T-helper 1 cell (primary cell): ENCODE measurements around the gene GPRIN2.

Experiments
- DNase-seq, 5 donors: peaks; one replicate each; pipeline ENCODE4 v3.0.0-alpha.2; 2012 to 2020

GPRIN2 gene

DNA sequence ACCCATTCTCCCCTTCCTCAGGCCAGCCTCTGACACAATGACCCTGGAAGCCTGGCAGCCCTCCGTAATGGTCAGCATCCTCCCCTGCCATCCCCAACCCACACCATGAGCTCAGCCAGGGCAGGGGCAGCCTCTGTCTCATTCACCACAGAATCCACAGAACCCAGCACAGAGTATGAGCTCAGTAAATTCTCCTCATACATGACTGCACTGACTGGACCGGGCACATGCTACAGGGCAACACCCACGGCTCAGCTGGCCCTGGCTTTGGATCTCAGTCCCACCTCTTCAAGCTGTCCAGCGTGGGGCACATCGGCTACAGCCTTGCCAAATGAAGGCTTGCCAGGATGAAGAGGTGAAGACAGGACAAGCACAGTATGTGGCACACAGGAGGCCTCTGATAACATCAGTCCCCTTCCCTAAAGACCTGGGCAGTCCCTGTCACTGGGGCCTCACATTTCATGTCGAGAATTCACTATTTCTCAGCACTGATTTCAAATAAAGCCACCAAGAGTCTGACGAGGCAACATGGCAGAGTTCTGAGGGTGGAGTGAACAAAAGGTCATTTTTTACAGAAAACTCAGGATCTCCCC is 7.9 kb downstream of the GPRIN2 start:
- DNase-seq: no peak

DNA sequence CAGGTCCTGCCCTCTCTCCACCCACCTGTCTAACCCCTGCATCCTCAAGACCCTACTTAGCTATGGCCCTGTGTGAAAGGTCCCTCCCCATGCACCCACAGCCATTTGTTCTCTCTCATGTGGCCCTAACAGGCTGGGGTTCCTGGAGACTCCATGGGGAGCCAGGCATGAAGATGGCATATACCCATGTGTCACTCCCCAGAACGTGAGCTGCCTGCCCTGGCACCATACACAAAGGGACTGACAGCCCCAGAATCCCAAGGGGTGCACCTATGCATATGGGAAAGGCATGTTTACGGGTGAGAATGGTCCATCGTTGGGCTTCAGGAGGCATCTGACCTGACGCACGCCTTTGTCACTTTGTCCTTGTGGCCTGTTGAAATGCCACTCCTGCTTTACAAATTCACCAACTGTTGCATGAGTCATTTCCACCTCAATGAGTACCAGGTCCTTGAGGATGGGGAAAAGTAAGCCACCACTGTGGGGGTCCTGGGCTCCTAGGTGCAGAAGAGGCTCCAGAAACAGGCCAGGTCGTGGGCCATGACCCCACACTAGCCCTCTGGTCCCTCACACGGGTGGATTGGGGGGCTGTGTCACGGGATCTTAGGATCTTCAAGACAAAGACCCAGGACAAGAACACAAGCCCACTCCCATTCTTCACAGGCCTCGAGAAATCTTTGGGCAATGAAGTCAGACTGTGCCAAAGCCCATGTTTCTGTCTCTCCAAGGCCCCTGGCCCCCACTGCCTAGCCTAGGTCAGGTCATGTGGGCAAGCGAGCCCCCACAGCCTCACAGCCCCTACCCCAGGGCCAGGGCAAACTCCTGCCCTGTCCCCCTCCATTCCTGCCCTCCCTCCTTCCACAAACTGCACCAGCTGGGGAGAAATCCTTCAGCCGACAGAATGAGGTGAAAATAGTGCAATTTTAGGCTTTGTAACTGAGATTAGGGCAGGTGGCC is 8.6 kb downstream of the GPRIN2 start:
- DNase-seq: no peak

DNA sequence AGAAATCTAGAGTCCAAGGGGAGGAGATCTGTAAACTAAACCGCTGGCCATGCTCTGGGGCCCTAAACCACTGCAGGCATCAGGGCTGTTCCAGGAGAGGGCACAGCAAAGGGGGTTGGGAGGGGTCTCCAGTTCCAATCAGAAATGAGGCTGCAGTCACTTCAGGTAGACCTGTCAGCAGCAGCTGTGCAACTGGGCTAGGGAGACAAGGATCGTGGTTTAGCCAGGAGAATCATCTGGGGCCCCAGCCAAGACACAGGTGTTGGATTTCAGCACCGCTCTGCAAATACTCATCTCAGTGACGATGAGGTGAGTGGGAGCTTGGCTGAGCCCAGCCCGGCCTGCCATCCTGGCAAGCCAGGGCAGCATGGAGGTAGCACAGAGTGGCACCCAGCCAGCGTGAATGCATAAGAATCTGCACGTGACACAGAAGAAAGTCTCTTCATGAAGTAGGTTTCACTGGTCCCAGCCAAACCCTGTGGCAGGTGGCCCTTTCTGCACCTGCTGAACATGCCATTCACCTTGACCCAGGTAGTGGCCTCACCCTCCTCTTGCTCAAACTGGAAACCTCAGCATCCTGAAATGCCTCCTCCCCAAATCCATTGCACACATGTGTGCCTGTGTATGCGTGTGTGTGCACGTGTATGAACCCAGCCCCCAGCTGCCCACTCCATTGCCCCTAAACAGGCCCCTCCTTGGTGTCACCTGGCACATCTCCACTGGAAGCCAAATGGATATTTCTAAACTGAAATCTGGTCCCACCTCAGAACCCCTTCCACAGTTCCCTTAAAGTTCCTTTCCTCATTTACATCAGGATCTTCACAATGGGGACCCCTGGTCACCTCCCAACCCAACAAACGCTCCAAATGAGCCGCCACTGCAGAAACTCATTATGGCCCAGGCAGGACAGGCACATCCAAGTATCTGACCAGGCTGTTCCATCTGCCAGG is 9.6 kb downstream of the GPRIN2 start:
- peak in 1 of 5 donors; percentile 8 for DNase-seq

DNA sequence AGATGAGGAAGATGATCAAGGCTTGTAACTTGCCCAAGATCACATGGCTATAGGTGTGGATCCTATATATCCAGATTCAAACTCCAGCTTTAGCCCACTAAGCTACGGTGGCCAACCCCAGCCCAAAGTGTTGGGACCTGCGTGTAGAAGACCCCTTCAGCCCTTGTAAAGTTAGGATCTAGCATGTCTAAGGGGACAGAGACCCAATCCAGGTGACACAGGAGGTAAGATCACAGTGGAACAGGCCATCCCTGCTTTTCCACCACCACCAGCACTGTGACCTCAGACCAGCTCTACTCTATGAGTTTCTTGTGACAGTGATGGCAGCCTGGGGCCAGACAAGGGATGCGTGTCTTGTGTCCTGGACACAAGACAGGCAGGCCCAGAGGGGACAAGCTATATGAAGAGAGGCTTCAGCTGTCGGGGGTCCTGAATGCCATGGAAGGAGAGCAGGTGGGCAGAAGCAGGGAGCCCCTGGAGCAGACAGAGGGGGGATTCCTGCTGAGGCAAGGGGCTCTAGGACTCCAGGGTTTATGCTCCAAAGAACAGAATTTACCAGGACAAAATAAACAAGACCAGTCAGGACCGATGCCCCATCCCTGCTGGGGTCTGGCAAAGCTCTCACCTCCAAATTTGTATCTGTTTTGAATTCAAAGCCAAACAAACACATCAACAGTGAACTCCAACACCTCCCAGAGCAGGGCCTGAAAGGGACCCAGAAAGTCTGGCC is 10.4 kb downstream of the GPRIN2 start:
- DNase-seq: peak in 1 of 5 donors; percentile 10

DNA sequence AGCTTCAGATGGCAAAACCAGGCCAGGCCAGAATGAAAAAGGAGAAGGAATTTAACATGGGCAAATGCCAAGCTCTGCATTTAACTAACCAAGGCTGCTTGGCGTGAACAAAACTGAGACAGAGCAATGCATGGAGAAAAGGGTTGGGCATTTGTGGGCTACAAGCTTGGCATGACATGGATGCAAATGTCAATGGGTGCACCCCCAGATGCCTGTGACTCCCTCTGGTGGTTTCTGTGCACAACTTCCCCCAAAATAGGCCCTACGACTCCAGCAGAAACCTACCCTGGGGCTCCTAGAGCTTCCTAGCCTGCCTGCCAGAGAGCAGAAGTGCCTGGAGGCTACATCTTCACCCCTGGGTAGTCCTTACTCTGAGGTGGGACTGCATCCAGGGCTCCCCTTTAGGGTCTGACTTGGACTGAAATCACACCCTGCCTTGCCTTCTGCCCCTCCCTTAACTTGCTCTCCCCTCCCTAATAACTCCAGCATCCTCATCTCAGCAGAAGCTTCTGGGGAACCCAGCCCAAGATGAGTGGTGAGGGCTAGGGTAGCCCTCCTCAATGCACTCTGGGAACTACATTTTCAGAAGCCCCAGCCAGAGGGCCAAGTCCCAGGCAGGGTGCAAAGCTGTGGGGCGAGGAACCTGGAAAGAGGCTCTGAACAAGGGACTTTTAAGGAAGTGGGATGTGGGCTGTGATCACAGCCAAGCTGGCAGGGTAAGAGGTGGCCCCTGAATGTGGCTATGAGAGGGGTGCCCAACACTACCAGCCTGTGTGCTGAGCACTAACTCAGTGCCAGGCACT is 11.3 kb downstream of the GPRIN2 start:
- DNase-seq: peak in 1 of 5 donors; percentile 6

DNA sequence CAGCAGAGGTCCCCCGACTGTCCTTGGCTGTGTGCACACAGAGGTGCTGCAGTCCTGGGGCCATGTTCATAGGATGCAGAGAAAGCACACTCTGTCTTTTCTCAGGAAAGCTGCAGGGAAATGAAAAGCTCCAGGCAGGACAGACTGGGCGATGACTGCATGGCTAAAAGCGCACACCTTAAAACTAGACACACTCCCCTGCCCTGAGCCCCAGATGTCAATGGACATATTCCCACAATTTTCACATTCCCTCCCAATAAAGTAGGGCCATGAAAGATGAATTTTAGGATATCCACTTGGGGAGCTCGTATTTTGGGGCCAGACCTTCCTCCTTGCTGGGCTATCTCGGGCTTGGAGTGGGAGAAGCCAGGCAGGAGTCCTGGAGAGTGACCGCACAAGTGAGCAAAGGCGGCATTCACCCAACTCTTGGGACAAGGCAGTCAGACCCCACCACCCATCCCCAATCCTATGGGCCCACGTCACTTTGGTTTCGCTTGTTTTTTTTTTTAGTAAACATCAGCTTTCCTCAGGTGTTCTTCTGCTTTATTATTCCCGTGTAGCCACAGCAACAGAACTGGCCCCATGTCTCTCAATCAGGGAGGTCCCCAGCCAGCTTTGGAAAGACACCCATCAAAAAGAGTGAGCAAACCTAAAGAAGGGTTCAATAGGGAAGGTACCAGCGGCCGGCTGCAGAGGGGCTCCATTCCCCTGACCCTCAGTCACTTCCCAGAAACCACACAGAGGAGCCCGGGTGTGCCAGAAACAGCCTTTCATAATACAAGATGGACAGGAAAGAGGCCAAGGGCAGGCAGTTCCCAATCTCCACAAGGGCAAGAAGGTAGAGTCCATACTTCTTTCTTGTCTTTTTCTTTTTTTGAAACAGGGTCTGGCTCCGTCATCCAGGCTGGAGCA is 12.7 kb downstream of the GPRIN2 start:
- DNase-seq: peak in 1 of 5 donors; percentile 9

DNA sequence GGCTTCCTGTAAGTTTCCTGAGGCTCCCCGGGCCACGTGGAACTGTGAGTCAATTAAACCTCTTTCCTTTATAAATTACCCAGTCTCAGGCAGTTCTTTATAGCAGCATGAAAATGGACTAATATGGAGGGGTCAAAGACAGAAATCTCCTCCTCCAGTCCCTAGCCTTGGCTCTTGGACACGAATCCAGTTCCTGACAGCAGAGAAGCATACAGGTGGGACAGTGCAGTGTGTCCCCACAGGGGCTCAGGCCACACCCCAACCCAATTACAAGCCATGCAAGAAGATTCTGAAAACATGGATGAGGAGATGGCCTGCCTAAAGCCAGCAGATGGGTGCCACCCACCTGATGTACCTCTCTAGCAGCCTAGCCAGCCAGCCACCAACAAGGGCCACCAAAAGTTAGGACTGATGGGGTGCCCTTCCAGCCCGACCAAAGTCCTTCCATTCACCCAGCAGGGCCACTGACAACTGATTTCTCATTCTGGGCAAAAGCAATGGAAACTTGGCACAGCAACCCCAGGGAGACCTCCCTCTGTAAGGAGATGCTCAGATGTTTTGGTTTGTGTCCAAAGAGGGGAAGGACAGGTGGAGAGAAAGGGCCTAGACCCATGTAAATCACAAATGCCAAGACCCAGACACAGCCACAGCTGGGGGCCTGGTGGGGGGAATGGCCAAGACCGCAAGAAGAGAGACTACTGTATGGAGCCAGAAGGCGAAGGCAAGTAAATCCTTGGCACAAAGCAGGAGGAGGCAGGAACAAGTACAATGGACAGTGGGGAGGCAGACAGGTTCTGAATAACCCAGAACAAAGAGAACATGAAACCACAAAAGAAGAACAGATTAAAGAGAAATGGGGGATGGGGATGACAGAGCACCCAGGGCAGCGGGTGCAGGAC is 13.6 kb downstream of the GPRIN2 start:
- peak in 1 of 5 donors; percentile 9 for DNase-seq

DNA sequence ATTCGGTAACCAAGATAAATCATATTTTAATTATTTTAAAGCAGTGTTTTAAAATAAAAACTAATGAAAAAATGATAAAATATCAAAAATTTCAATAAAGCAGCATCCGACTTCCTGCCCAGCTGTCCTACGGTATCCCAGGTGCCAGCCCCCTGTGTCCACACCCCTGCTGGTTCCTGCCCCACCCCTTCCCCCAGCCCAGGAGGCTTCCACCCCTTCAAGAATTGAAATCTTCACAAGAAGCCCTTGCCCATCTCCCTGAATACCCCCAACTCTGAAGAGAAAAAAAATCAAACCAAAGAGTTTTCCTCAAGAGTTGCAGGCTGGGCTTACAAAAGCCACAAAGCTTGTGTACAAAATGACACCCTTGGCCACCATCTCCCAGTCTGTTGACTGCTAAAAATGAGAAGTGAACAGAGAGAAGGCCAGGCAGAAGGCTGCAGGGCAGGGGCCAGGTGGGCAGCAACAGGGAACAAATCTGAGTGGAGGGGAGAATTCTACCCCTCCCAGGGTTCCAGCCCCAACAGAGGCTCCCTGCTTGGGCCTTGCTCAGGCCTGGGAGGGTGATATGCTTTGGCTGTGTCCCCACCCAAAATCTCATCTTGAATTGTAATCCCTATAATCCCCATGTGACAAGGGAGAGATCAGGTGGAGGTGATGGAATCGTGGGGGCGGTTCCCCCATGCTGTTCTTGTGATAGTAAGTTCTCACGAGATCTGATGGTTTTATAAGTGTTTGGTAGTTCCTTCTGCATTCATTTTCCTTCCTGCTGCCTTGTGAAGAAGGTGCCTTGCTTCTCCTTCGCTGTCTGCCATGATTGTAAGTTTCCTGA is 14.5 kb downstream of the GPRIN2 start:
- DNase-seq: peak in 1 of 5 donors; percentile 3

DNA sequence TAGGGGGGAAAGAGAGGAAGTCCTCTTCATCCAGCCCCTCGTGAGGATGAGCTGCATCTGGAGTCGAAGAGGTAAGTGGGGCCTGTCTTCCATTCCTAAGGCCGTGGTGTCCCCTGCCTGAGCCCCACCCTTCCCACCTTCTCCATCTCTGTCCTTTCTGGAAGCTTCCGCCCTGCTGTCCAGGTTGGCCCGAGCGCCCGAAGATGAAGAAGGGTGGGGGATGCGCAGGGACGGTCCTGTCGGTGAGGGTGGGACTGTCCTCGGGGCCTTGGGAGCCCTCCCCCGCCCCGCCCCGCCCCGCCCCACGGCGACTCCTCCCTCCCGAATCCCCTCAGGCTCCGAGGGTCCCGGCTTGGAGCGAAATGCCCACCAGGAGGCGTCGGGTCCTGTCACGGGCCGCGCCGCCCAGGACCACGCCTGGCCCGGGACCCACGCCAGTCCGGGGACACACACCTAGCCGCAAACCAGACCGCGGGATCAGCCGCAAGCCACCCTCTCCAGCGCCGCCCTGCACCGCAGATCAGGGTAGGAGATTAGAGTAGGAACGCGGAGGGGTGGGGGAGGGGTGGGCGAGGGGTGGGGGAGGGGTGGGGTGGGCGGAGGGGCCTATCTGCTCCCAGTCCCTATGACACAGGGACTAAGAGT is 15.3 kb downstream of the GPRIN2 start:
- peak in 1 of 5 donors; percentile 16 for DNase-seq

DNA sequence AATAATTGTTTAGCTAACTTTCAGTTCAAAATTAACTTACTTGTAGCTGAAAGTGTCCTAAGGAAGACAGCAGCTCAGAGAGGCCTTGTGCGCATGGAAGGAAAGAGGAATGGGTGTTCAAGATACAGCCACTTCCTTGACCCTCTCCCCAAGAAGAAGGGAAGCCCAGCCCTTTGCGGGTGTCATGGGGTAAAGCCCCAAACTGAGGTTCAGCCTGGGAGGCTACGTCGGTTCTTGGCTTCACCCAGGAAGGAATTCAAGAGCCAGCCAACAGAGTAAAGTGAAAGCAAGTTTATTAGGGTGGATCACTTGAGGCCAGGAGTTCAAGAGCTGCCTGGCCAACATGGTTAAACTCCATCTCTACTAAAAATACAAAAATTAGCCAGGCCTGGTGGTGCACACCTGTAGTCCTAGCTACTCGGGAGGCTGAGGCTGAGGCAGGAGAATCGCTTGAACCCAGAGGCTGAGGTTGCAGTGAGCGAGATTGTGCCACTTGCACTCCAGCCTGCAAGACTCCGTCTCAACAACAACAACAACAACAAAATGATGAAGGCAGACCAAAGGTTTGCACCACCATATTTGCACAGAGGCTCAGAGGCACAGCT is 15.9 kb downstream of the GPRIN2 start:
- no peak for DNase-seq

DNA sequence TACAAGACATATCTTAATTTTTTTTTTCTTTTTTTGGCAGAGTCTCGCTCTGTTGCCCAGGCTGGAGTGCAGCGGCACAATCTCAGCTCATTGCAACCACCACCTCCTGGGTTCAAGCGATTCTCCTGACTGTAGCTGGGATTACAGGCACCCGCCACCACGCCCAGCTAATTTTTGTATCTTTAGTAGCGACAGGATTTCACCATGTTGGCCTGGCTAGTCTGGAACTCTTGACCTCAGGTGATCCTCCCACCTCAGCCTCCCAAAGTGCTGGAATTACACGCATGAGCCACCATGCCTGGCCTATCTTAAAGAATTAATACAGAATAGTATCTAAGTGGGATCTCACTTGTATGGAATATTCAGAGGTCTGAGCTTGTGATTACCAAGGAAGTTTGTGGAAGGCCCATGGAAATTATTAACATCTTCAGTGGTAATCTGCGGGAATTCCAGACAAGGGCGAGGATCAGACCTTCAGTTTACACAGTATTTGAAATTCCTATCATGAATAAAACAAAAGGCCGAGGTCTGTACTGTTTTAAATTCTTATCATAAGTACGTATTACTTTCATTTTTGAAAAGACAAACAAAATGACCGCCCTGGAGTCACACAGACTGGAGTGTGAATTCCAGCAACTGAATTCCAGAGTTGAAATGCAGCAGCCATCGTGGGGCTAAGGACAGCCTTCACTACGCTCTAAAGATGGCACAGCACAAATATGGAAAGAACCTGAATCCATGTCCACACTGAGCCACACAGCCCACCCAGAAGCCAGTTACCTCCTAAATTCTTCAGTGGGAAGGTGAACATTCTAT is 16.7 kb downstream of the GPRIN2 start:
- DNase-seq: no peak

DNA sequence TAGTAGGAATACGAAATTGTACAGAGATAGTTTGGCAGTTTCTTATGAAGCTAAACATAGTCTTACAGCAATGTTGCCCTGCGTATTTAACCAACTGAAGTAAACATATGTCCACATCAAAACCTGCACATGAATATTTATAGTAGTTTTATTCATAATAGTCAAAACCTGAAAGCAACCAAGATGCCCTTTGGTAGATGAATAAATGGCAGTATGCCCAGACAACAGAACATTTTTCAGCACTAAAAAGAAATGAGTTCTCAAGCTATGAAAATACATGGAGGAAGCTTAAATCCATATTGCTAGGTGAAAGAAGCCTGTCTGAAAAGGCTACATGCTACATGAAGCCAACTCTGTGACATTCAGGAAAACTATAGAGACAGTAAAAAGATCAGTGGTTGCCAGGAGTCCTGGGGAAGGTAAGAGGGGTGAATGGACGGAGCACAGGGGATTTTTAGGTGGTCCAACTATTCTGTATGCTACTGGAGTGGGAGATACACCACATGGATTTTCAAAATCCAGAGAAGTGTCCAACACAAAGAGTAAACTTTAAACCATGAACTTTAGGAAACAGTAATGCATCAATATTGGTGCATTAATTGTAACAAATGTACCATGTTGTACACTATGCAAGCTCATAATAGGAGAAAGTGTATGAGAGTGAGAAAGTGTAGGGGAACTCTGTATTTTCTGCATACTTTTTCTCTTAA is 17.6 kb downstream of the GPRIN2 start:
- no peak for DNase-seq

DNA sequence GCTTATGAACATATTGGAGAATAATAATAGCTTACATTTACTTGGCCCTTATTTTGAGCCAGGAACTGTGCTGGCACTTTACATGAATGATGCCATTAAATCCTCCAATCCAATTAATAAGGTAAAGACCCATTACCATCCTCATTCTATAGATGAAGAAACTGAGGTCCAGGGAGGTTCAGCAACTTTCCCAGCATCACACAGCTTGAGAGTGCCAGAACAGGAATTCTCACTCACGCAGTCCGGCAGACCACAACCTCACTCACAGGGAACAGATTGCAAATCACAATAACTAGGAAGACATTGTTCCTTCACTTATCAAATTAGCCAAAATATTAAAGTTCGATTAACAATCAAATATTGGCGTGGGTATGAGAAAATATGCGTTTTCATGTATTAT is 18.3 kb downstream of the GPRIN2 start:
- no peak for DNase-seq

DNA sequence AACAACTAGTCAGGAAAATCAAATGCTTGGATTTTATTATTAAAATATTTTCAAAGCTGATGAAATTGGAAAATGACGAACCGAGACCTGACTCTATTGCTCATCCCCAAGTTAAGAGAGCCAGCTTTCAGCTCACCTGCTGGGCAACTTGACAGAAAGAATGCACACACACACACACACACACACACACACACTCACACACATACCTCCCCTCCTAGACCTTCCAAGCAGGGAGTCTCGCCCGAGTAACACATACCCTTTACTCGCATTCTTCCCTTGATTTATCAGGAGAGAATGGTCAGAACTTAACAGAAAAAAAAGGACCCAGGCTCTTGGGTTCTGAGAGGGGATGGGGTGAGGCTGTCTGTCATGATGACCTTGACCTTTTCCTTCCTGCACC is 19.1 kb downstream of the GPRIN2 start:
- DNase-seq: no peak

DNA sequence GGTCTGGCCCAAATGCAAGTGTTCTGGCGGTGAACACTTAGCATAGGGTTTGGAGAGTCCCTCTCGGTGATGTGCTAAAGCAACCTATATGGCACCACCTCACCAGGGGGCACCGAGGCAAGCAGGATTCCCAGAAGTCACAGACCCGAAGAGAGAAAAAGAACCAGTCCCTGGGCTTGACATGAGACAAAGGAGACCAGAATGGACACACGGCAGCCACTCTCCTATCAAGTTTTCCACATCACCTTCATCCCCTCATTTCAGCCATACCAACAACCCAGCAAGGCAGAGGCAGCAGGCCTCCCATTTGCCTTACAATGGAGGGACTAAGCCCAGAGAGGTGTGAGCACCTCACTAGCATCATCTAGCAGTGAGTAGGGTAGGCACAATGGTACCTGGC is 19.7 kb downstream of the GPRIN2 start:
- peak in 1 of 5 donors; percentile 3 for DNase-seq

DNA sequence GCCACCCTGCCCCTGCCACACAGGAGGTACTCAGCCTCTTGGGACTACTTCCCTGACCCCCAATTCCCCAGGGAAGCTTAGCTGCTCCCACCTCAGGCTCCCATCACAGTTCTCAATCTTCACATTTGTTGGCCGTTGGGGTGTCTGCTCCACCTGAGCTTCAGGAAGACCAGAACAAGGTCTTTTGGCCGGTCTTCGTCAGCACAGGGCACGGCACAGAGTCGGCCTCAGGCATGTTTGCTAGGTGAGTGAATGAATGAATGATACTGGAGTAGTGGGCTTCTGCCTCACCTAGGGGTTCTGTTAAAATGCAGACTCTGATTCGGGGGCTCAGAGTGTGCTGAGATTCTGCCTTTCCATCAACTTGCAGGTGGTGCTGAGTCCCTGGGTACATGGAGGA is 20.3 kb downstream of the GPRIN2 start:
- DNase-seq: peak in 1 of 5 donors; percentile 10
